ENCODE measurements around the gene MYL2. TPM values are rescaled to one million over a fixed set of nuclear protein-coding genes. Genes with fewer than 3 reads are reported as not detected.

MYL2 gene
- total and polyA plus RNA-seq, 9 of the 15 experiments (the other 6 are each of a cell fraction or from before 2014, with no cell fraction given), result not detected

DNA sequence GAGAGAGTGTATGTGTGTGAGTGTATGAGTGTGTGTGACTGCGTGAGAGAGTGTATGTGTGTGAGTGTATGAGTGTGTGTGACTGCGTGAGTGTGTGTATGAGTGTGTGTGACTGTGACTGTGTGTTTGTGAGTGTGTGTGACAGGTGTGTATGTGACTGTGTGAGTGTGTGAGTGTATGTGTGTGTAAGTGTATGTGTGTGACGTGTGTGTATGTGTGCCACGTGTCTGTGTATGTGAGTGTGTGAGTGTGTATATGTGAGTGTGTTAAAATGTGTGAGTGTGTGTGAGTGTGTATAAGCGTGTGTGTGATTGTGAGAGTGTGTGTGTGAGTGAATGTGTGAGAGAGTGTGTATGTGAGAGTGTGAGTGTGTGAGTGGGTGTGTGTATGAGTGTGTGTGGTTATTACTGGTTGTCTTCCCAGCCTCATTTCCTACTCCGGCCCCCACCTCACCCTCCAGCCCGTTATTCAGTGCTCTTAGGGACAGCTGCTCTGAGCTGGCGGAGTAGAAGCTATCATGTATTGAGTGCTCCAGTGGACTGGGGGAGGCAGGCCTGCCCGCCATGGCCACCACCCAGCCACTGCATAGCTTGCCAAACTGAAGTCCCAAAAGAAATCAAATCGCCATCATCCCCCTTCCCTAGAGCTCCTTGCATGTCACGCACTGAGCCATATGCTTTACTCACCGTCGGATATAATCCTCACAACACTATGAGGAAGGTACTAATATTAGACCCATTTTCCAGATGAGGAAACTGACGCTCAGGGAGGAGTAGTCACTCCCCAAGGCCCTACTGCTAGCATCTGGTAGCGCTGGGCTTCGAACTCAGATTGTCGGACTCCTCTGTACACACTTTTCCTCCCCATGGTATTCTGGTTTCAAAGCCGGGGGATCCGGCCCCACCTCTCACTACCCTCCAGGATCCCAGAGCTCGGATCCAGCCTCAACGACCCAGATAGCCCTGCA is 10.3 kb upstream of the MYL2 start:
- CTCF ChIA-PET (ENCODE audit: low intra/inter-chr PET ratio), result no interaction called here
- POLR2A ChIA-PET, result interaction anchor here (0.7 to 1.0 kb wide), 2 partner anchors 12 to 1251 kb away, joined by 3 read pairs; no protein-coding TSS in a partner anchor
- Histone ChIP-seq H2AFZ (ENCODE audit: low read depth, low read length) (no peak overlapping the region), H3K4me2 (ENCODE audit: insufficient read depth, low read length) (no peak overlapping the region), H3K36me3 (ENCODE audit: control insufficient read depth, insufficient read depth, low read length) (no peaks in the 10 kb centered on the region), H3K9ac (ENCODE audit: insufficient read depth in 1 of 2, low read depth in 2 of 2, low read length in 2 of 2) (no peak overlapping the region), H3K79me2 (ENCODE audit: control insufficient read depth, insufficient read depth, low read length) (no peaks in the 10 kb centered on the region), H4K20me1 (replicated peaks; ENCODE audit: control insufficient read depth, insufficient read depth, low read length) (no peaks in the 10 kb centered on the region), H3K4me3 (no peak overlapping the region), H3K27me3 (ENCODE audit: control insufficient read depth in 2 of 2, insufficient read depth in 2 of 2, low read length in 2 of 2) (peaks cover 4 to 35% of the 10 kb centered on the region in 2 experiments; a peak in 3 of 5 replicates), H3K27ac (ENCODE audit: extremely low read depth, low read depth, low read length) (no peak overlapping the region; the same call in 2 of the 3 replicates), H3K9me3 (replicated peaks; ENCODE audit: control insufficient read depth, insufficient read depth, low read depth, low read length) (no peaks in the 10 kb centered on the region), H3K4me1 (replicated peaks in 1 of 2; ENCODE audit: control insufficient read depth in 2 of 2, insufficient read depth in 2 of 2, low read length in 2 of 2) (peaks cover 0 to 5% of the 10 kb centered on the region in 2 experiments; a peak in 1 of 5 replicates), H3K9me1 (ENCODE audit: control insufficient read depth, insufficient read depth, low read length) (no peaks in the 10 kb centered on the region)
- intact Hi-C loops (cut with micrococcal nuclease) (no loop called here), in situ Hi-C loops (cut with MboI) (loop anchor here (10.0 kb wide), 1 partner anchor 384 kb away; no protein-coding TSS in a partner anchor)
- FAIRE-seq, result peak; percentile 72
- no TSS peak for BruUV-seq (replicated peaks)
- no peak for ATAC-seq
- 7% methylated on average over 21 of the region's 21 CpGs for WGBS (ENCODE audit: insufficient coverage, low coverage, missing lambda C conversion rate)
- no peak for DNase-seq (ENCODE audit: extremely low read depth in 1 of 4, low spot score in 3 of 4)
- TF ChIP-seq, protein P1, sequence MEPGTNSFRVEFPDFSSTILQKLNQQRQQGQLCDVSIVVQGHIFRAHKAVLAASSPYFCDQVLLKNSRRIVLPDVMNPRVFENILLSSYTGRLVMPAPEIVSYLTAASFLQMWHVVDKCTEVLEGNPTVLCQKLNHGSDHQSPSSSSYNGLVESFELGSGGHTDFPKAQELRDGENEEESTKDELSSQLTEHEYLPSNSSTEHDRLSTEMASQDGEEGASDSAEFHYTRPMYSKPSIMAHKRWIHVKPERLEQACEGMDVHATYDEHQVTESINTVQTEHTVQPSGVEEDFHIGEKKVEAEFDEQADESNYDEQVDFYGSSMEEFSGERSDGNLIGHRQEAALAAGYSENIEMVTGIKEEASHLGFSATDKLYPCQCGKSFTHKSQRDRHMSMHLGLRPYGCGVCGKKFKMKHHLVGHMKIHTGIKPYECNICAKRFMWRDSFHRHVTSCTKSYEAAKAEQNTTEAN (CRISPR knock-in tag; IDR thresholded peaks at IDR 0.05), result 0 out of 2 replicates have a peak, but pooled peaks have one; percentile 76
- no peak for TF ChIP-seq TCF3 (CRISPR knock-in tag; IDR thresholded peaks at IDR 0.05)
- peak; percentile 31; the same call in 1 of the 2 replicates for TF ChIP-seq ELF4 (CRISPR knock-in tag; IDR thresholded peaks at IDR 0.05)
- no peak for TF ChIP-seq ZNF324 (CRISPR knock-in tag; IDR thresholded peaks at IDR 0.05)
- TF ChIP-seq BCOR (IDR thresholded peaks at IDR 0.05), result 0 out of 2 replicates have a peak, but pooled peaks have one; percentile 19
- TF ChIP-seq DIDO1 (tag; IDR thresholded peaks at IDR 0.05; ENCODE audit: low read depth), result no peak
- no peak for TF ChIP-seq NR2F6 (CRISPR knock-in tag; IDR thresholded peaks at IDR 0.05)
- no peak for TF ChIP-seq ZNF133 (CRISPR knock-in tag; IDR thresholded peaks at IDR 0.05)
- peak; percentile 30; the same call in 1 of the 2 replicates for TF ChIP-seq PHB2 (IDR thresholded peaks at IDR 0.05; ENCODE audit: low read depth)
- TF ChIP-seq KLF13 (tag; IDR thresholded peaks at IDR 0.05; ENCODE audit: borderline replicate concordance, low read depth), result no peak
- TF ChIP-seq ZNF121 (CRISPR knock-in tag; conservative IDR thresholded peaks at IDR 0.05), result no peak
- TF ChIP-seq ARHGAP35 (IDR thresholded peaks at IDR 0.05; ENCODE audit: partially characterized antibody), result peak; percentile 47
- TF ChIP-seq HNRNPL (IDR thresholded peaks at IDR 0.05; ENCODE audit: low read depth, low read length), result no peak
- TF ChIP-seq HDAC1 (IDR thresholded peaks at IDR 0.05), result peak in 1 of 2 experiments; percentile 26; a peak in 1 of 4 replicates
- no peak for TF ChIP-seq ARID1B (IDR thresholded peaks at IDR 0.05)
- TF ChIP-seq, protein P2, sequence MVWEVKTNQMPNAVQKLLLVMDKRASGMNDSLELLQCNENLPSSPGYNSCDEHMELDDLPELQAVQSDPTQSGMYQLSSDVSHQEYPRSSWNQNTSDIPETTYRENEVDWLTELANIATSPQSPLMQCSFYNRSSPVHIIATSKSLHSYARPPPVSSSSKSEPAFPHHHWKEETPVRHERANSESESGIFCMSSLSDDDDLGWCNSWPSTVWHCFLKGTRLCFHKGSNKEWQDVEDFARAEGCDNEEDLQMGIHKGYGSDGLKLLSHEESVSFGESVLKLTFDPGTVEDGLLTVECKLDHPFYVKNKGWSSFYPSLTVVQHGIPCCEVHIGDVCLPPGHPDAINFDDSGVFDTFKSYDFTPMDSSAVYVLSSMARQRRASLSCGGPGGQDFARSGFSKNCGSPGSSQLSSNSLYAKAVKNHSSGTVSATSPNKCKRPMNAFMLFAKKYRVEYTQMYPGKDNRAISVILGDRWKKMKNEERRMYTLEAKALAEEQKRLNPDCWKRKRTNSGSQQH (CRISPR knock-in tag; IDR thresholded peaks at IDR 0.05), result peak; percentile 35; the same call in 1 of the 2 replicates
- TF ChIP-seq, protein P3, sequence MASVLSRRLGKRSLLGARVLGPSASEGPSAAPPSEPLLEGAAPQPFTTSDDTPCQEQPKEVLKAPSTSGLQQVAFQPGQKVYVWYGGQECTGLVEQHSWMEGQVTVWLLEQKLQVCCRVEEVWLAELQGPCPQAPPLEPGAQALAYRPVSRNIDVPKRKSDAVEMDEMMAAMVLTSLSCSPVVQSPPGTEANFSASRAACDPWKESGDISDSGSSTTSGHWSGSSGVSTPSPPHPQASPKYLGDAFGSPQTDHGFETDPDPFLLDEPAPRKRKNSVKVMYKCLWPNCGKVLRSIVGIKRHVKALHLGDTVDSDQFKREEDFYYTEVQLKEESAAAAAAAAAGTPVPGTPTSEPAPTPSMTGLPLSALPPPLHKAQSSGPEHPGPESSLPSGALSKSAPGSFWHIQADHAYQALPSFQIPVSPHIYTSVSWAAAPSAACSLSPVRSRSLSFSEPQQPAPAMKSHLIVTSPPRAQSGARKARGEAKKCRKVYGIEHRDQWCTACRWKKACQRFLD (CRISPR knock-in tag; IDR thresholded peaks at IDR 0.05), result no peak
